GM23338 (cell line): ENCODE results near the gene PPY. TPM values are rescaled to one million over a fixed set of nuclear protein-coding genes. Genes with fewer than 3 reads are reported as not detected.

Experiments used
- ATAC-seq: fragments of 200-7000 bp; cut with Tn5 transposase; 3 replicates; pipeline ENCODE4 v1.9.1; 2020
- DNase-seq: peaks from one replicate; pipeline ENCODE4 v3.0.0-alpha.2; 2015; ENCODE audit warnings: low spot score
- H2AFZ ChIP-seq: fragments of 200-600 bp; sonication (generic); 2 replicates; pipeline ENCODE4 v1.8.0; 2016; ENCODE audit warnings: antibody characterized with exemption, mild to moderate bottlenecking, moderate library complexity
- H3F3A ChIP-seq: fragments of 200-600 bp; sonication (generic); replicated peaks from 2 replicates; pipeline ENCODE4 v1.8.0; 2017; ENCODE audit warnings: antibody characterized with exemption, mixed run types, low read depth
- H3K27ac ChIP-seq: fragments of 200-600 bp; sonication (generic); 2 replicates; pipeline ENCODE4 v1.6.1; 2016; ENCODE audit warnings: low read depth
- H3K27me3 ChIP-seq: fragments of 200-600 bp; sonication (generic); 2 replicates; pipeline ENCODE4 v1.8.0; 2016; ENCODE audit warnings: mild to moderate bottlenecking, mixed run types, moderate library complexity; ENCODE audit not compliant: insufficient read depth
- H3K36me3 ChIP-seq: fragments of 200-600 bp; sonication (generic); 2 replicates; pipeline ENCODE4 v1.8.0; 2016; ENCODE audit warnings: mild to moderate bottlenecking; ENCODE audit not compliant: insufficient read depth
- H3K4me1 ChIP-seq: fragments of 200-600 bp; sonication (generic); 2 replicates; pipeline ENCODE4 v1.8.0; 2016; ENCODE audit warnings: mild to moderate bottlenecking, moderate library complexity; ENCODE audit not compliant: insufficient read depth
- H3K4me2 ChIP-seq: fragments of 200-600 bp; sonication (generic); 2 replicates; pipeline ENCODE4 v1.7.1; 2017; ENCODE audit warnings: mixed run types
- H3K4me3 ChIP-seq: fragments of 200-600 bp; sonication (generic); 2 replicates; pipeline ENCODE4 v1.6.1; 2016; ENCODE audit warnings: mixed run types
- H3K79me2 ChIP-seq: fragments of 200-600 bp; sonication (generic); replicated peaks from 2 replicates; pipeline ENCODE4 v1.8.0; 2017; ENCODE audit warnings: mild to moderate bottlenecking; ENCODE audit not compliant: insufficient read depth
- H3K9me2 ChIP-seq: fragments of 200-600 bp; sonication (generic); 2 replicates; pipeline ENCODE4 v1.8.0; 2017; ENCODE audit not compliant: insufficient read depth
- H4K20me1 ChIP-seq: fragments of 200-600 bp; sonication (generic); replicated peaks from 2 replicates; pipeline ENCODE4 v1.8.0; 2017; ENCODE audit warnings: mild to moderate bottlenecking; ENCODE audit not compliant: insufficient read depth
- H3K27ac Mint-ChIP-seq: 2 replicates; pipeline ENCODE4 v1.8.0; 2020; ENCODE audit warnings: inconsistent platforms, mild to moderate bottlenecking, moderate library complexity, mixed read lengths
- H3K27me3 Mint-ChIP-seq: 3 replicates; pipeline ENCODE4 v1.8.0; 2022; ENCODE audit warnings: low read depth, mild to moderate bottlenecking, moderate library complexity, mixed read lengths, inconsistent platforms; ENCODE audit not compliant: insufficient read depth, poor library complexity
- H3K36me3 Mint-ChIP-seq: 3 replicates; pipeline ENCODE4 v1.8.0; 2021; ENCODE audit warnings: low read depth, mild to moderate bottlenecking, inconsistent platforms, moderate library complexity, mixed read lengths
- H3K4me1 Mint-ChIP-seq: 3 replicates; pipeline ENCODE4 v1.8.0; 2020; ENCODE audit warnings: mild to moderate bottlenecking, inconsistent platforms, mixed read lengths
- H3K4me3 Mint-ChIP-seq: 3 replicates; pipeline ENCODE4 v1.8.0; 2021; ENCODE audit warnings: moderate library complexity, mild to moderate bottlenecking, inconsistent platforms, mixed read lengths
- H3K9me3 Mint-ChIP-seq: 3 replicates; pipeline ENCODE4 v1.8.0; 2020; ENCODE audit warnings: moderate library complexity, mild to moderate bottlenecking, inconsistent platforms, mixed read lengths
- CREB1 ChIP-seq: fragments of 250-450 bp; sonication (Bioruptor Pico); IDR thresholded peaks from 2 replicates; pipeline ENCODE4 v1.5.0; 2020; ENCODE audit warnings: low read depth, mild to moderate bottlenecking, moderate library complexity
- CTCF ChIP-seq, 2 experiments: fragments of 200-600 bp in 1 of 2; sonication (generic) in 1 of 2; conservative IDR thresholded peaks; 2 replicates each; pipeline versions ENCODE4 v1.5.1 to v1.6.1; 2016 to 2017; ENCODE audit warnings: antibody characterized with exemption in 2 of 2, low read depth in 2 of 2, mild to moderate bottlenecking in 2 of 2, moderate library complexity in 1 of 2
- EZH2 ChIP-seq: fragments of 200-600 bp; sonication (generic); IDR thresholded peaks from one replicate; pipeline ENCODE4 v1.8.0; 2017; ENCODE audit warnings: antibody characterized with exemption, mild to moderate bottlenecking, low read depth; ENCODE audit not compliant: unreplicated experiment
- EZH2phosphoT487 ChIP-seq: fragments of 200-600 bp; sonication (generic); IDR thresholded peaks from one replicate; pipeline ENCODE4 v1.8.1; 2018; ENCODE audit warnings: antibody characterized with exemption; ENCODE audit not compliant: unreplicated experiment
- NANOG ChIP-seq: IDR thresholded peaks from 2 replicates; pipeline ENCODE4 v1.6.1; 2016; ENCODE audit warnings: antibody characterized with exemption, borderline replicate concordance
- POLR2AphosphoS5 ChIP-seq: IDR thresholded peaks from 2 replicates; pipeline ENCODE4 v1.6.1; 2016; ENCODE audit warnings: antibody characterized with exemption, low read depth
- STAT1 ChIP-seq: IDR thresholded peaks from one replicate; pipeline ENCODE4 v1.6.1; 2016; ENCODE audit warnings: antibody characterized with exemption; ENCODE audit not compliant: unreplicated experiment
- ZNF331 ChIP-seq: fragments of 250-450 bp; sonication (Bioruptor Pico); IDR thresholded peaks from 2 replicates; pipeline ENCODE4 v1.5.0; 2020; ENCODE audit warnings: low read depth, mild to moderate bottlenecking, moderate library complexity
- ZNF462 ChIP-seq: fragments of 250-450 bp; sonication (Bioruptor Pico); IDR thresholded peaks from 2 replicates; pipeline ENCODE4 v1.5.0; 2020; ENCODE audit warnings: mild to moderate bottlenecking, moderate library complexity
- polyA plus RNA-seq: library from polyadenylated mRNA; unstranded; fragments of >200 nt; fragmentation: Nextera tagmentation; extraction: Ambion mirVana; gene quantifications from 2 replicates; pipeline ENCODE4 v1.2.1, GENCODE V29; 2016
- total RNA-seq: library from RNA; depleted of rRNA; stranded (reverse); fragments of >200 nt; shearing (Covaris generic); gene quantifications from 2 replicates; pipeline ENCODE4 v1.2.3, GENCODE V29; 2014

PPY gene
- total and polyA plus RNA-seq, 2 experiments from 2014 or later = 0.94 TPM; not detected in 1

GRCh38 chr17:43952724-43953666, 10.7 kb upstream of the PPY start (continued):
- TF ChIP-seq EZH2phosphoT487 (no peak), STAT1 (no peak), POLR2AphosphoS5 (peak; percentile 93), CTCF (conservative IDR thresholded peaks at IDR 0.05; ENCODE audit: low read depth in 2 of 2) (no peak), EZH2 (no peak), CREB1 (CRISPR knock-in tag) (0 out of 2 replicates have a peak, but pooled peaks have one; percentile 2)

GRCh38 chr17:43952351-43952723, 10.1 kb upstream of the PPY start:
- peak overlapping the region; percentile 91 for H3K4me3 ChIP-seq
- no peak overlapping the region for H3K27ac Mint-ChIP-seq
- TF ChIP-seq NANOG (no peak), ZNF331 (CRISPR knock-in tag) (no peak), POLR2AphosphoS5 (no peak), STAT1 (no peak), CREB1 (CRISPR knock-in tag) (no peak), CTCF (conservative IDR thresholded peaks at IDR 0.05; ENCODE audit: low read depth in 2 of 2) (0 out of 4 replicates have a peak, but pooled peaks of 1 of the 2 experiments have one; percentile 2), ZNF462 (CRISPR knock-in tag) (no peak)

More at GRCh38 chr17:43952351-43952723, 10.1 kb upstream of the PPY start:
- Histone ChIP-seq H3K27me3 (peaks cover 36% of the 10 kb centered on the region), H3K27ac (no peak overlapping the region), H4K20me1 (no peaks in the 10 kb centered on the region), H3F3A (no peaks in the 10 kb centered on the region), H3K4me2 (peak overlapping the region; percentile 98), H3K36me3 (no peaks in the 10 kb centered on the region), H3K4me1 (peaks cover 5% of the 10 kb centered on the region; the same call in 1 of the 2 replicates), H2AFZ (peak overlapping the region; percentile 98), H3K9me2 (no peaks in the 10 kb centered on the region), H3K79me2 (no peaks in the 10 kb centered on the region)
- Mint-ChIP-seq H3K36me3 (no peaks in the 10 kb centered on the region), H3K27me3 (peaks cover 29% of the 10 kb centered on the region), H3K4me3 (peak overlapping the region; percentile 92), H3K4me1 (peaks cover 11% of the 10 kb centered on the region; the same call in 2 of the 3 replicates), H3K9me3 (no peaks in the 10 kb centered on the region)
- ATAC-seq = peak; percentile 44
- DNase-seq = peak; percentile 54
